Measurements from ENCODE around the gene FAM78B.

DNA sequence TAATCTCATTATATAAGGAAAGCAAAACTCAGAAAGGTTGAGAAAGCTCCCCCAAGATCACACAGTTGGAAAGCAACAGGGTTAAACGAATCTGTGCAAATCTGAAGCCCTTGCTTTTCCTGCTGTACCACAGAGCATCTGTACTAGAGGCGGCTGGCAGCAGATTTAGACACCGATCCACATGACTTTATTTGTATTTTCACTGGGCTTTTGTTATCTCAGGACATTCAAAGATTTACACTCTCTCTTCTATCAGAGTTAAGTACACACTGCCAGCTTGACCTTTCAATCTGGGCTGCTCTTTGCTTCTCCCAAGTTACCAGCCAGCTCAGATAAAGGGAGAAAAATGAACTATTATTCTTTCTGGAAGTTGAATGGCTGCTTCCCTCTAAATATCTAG lies 146.6 kb downstream of the FAM78B start:
- TF ChIP-seq, protein P1, sequence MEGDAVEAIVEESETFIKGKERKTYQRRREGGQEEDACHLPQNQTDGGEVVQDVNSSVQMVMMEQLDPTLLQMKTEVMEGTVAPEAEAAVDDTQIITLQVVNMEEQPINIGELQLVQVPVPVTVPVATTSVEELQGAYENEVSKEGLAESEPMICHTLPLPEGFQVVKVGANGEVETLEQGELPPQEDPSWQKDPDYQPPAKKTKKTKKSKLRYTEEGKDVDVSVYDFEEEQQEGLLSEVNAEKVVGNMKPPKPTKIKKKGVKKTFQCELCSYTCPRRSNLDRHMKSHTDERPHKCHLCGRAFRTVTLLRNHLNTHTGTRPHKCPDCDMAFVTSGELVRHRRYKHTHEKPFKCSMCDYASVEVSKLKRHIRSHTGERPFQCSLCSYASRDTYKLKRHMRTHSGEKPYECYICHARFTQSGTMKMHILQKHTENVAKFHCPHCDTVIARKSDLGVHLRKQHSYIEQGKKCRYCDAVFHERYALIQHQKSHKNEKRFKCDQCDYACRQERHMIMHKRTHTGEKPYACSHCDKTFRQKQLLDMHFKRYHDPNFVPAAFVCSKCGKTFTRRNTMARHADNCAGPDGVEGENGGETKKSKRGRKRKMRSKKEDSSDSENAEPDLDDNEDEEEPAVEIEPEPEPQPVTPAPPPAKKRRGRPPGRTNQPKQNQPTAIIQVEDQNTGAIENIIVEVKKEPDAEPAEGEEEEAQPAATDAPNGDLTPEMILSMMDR (IDR thresholded peaks at IDR 0.05), result no peak
- TF ChIP-seq POLR2A (IDR thresholded peaks at IDR 0.05), result no peak
